SU-DHL-6 (cell line): Measurements from ENCODE around the gene SREBF2.

Source experiments
- CTCF ChIP-seq: fragments of 200-600 bp; sonication (generic); IDR thresholded peaks from one replicate; pipeline ENCODE4 v1.5.1; 2017; ENCODE audit warnings: antibody characterized with exemption, mild to moderate bottlenecking, low read length, moderate library complexity; ENCODE audit not compliant: insufficient read depth, poor library complexity, severe bottlenecking
- EZH2phosphoT487 ChIP-seq: fragments of 200-600 bp; sonication (generic), shearing (Covaris generic); conservative IDR thresholded peaks from 2 replicates; pipeline ENCODE4 v1.6.1; 2018; ENCODE audit warnings: mild to moderate bottlenecking, antibody characterized with exemption, low read length, moderate library complexity, mixed read lengths

GRCh38 chr22:41885116-41885515 is 52.2 kb downstream of the SREBF2 start:
- TF ChIP-seq CTCF = no peak
- TF ChIP-seq EZH2phosphoT487 = no peak
